GM18502 (cell line): ENCODE results near the gene CCDC88B.
"Not testable (repeated sequence)": the region's sequence is repeated elsewhere in the genome, so short reads cannot be mapped to it uniquely, and the experiment has no call there.

Experiments
- ATAC-seq: cut with Tn5 transposase; IDR thresholded peaks from one replicate; pipeline ENCODE4 v1.9.1; 2021; ENCODE audit warnings: mild to moderate bottlenecking; ENCODE audit not compliant: unreplicated experiment, poor library complexity

Gene CCDC88B

GRCh38 chr11:64321026-64321425, 19.0 kb upstream of the CCDC88B start:
- no peak for ATAC-seq

DNA sequence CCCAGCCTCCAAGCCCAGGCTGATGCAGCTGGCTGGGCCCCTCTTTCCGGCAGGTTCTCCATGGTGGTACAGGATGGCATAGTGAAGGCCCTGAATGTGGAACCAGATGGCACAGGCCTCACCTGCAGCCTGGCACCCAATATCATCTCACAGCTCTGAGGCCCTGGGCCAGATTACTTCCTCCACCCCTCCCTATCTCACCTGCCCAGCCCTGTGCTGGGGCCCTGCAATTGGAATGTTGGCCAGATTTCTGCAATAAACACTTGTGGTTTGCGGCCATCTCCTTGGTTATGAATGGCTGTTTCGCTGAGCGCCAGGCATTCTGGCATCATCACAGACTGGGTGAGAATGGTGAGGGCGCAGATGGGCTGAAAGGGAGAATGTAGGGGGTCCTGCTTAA, 18.5 kb upstream of the CCDC88B start:
- ATAC-seq, result no peak

DNA sequence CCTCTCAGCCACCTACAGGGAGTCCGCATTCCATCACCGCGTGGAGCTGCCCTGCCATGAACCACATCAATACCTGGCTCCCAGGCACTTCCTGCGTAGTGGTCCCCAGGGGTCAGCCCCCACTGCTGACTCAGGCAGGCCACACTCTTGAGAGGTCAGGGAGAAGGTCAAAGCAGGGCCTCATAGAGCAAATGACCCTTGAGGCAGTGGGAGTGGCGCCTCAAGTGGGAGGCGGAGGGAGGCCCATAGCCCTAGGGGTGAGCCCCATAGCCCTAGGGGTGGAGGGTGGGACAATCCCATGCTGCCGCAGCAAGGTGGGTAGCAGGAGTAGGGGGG, 17.1 kb upstream of the CCDC88B start:
- ATAC-seq, result no peak

DNA sequence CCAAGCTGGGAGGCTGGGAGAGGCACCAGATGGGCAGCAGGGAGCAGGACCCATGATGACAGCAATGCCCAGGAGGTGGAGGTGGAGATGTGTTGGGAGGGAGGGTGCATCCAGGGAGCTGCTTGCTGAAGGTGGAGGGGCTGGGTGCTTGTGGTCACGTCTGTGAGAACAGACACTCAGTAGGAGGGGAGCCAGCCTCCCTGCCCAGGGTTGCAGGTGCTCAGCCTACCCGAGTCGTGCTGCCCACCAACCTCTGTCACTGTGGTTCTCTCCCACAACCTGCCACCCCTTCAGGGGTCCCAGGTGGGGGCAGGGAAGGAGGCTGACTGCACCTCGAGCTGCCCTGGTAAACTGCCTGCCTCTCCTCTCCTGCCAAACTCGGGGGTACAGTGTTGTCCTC, 16.6 kb upstream of the CCDC88B start:
- no peak for ATAC-seq

GRCh38 chr11:64323984-64324383, 16.0 kb upstream of the CCDC88B start:
- not testable (repeated sequence) for ATAC-seq

DNA sequence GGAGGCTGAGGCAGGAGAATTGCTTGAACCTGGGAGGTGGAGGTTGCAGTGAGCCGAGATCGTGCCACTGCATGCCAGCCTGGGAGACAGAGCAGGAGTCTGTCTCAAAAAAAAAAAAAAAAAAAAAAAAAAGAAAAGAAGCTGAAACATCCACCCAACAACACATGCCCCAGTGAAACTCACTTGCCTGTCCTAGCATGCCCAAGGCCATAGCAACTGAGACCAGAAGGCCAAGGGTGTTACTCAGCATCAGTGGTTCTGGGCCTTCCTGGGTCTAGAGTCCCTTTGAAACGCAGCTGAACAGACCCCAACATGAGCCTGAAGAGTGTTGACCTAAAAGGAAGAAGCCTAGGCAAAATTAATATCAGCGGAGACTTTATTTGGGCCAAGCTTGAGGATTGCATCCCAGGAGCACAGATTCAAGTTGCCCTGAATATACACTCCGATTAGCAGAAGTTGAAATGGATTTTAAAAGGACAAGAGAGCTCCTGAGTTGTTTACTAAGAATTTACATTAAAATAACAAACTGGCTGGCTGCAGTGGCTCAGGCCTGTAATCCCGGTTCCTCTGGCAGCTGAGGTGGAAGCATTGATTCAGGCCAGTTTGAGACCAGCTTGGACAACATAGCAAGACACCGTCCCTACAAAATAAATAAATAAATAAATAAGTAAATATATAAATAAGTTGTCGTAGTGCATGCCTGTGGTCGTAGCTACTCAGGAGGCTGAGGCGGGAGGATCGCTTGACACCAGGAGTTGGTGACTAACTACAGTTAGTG, 15.1 kb upstream of the CCDC88B start:
- ATAC-seq, result no peak

DNA sequence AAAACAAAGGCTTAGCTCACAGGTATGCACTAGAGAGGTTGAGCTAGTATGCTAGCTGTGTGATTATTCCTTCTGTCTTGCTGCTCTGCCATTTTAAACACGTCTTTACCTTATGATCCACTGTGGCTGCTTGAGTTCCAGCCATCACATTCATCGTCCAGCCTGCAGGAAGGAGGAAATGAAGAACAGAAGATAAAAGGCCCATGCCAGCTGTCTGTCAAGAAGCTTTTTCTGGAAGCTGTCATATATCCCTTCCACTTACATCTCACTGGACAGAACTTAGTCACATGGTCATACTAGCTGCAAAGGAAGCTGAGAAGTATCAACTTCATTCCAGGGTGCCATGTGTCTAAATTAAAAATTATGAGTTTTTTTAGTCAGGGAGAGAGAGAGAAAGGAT, 12.6 kb upstream of the CCDC88B start:
- ATAC-seq, result no peak

DNA sequence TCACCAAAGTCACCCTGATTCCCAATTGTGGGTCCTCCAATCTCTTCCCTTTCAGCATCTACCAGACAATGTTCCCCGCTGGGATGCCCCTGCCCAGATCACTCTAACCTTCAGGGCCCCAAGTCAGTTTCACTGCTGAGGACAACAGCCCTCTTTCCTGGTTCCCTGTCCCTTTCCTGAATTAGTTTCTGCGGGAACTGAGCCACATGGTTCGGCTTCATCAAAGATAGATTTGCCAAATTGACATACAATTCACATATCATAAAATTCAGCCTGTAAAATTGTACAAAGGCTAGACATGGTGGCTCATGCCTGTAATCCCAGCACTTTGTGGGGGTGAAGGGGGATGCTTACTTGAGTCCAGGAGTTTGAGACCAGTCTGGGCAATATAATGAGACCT, 12.0 kb upstream of the CCDC88B start:
- no peak for ATAC-seq

GRCh38 chr11:64330888-64331287, 9.1 kb upstream of the CCDC88B start:
- no peak for ATAC-seq

- ATAC-seq, result peak; percentile 46
Observed at GRCh38 chr11:64331569-64332371, 8.2 kb upstream of the CCDC88B start.

DNA sequence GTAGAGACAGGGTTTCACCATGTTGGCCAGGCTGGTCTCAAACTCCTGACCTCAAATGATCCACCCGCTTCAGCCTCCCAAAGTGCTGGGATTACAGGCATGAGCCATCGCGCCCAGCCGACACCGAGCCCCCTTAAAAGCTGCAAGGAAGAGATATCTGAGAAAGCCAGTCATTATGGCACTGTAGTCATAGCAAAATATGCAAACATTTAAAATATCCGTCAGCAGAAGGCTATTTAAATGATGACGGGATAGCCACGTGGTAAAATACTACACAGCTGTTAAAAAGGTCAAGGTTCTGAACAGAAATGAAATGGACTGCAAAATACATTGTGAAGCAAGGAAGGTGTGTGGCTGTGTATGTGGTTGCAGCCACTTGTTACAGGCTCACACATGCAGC, 6.4 kb upstream of the CCDC88B start:
- ATAC-seq, result no peak

DNA sequence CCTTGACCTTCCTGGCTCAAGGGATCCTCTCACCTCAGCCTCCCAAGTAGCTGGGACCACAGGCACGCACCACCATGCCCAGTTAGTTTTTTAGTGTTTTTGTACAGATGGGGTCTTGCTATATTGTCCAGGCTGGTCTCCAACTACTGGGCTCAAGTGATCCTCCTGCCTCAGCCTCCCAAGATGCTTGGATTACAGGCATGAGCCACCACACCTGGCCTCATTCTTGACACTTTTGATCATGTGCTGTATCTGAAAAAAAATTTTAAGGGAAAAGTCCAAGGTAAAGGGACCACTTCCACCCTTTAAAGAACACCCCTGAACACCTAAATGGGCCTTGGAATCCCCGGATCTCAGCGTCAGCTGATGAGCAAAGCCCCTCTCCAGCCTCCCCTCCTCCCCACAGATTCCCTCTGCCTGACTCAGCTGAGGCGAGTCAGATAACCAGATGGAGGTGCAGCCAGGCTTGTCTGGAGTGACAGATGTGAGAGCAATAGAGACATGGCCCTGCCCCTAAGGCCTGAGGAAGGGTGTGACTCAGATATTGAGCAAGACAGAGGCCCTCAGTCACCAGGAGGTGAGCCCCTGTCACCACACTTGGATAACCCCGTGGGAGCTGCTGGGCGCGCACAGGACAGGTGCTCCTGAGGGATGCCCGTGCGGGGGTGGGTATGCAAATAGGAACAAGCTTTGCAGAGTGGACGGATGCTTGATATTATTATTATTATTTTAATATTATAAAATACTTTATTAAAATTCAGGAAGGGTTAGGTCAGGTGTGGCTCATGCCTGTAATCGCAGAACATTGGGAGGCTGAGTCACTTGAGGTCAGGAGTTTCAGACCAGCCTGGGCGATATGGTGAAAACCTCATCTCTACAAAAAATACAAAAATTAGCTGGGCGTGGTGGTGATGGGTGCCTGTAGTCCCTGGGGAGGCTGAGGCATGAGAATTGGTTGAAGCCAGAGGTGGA, 5.0 kb upstream of the CCDC88B start:
- peak; percentile 78 for ATAC-seq

DNA sequence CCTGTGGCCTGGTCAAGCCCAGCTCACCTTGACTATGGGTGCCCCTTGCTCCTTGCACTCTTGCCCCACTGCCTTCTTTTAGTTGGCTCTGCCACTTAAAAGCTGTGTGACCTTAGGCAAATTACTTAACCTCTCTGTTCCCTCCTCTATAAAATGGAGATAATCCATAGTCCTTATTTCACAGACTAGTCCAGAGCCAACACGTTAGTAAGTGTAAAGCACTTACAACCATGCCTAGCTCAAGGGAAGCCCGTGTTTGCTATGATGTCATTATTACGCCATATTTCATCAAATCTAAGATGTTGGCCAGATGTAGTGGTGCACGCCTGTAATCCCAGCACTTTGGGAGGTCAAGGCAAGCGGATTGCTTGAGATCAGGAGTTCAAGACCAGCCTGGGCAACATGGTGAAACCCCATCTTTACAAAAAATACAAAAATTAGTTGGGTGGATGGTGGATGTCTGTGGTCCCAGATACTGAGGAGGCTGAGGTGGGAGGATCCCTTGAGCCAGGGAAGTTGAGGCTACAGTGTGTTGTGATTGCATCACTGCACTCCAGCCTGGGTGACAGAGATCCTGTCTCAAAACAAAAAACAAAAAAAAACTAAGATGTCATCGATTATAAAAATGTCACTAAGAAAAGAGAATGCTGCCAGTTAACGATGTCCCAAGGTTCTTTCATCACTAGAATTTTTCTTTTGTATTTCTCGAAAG, 2.3 kb upstream of the CCDC88B start:
- ATAC-seq, result no peak

- no peak for ATAC-seq
Observed at GRCh38 chr11:64338716-64339115, 1.3 kb upstream of the CCDC88B start.

DNA sequence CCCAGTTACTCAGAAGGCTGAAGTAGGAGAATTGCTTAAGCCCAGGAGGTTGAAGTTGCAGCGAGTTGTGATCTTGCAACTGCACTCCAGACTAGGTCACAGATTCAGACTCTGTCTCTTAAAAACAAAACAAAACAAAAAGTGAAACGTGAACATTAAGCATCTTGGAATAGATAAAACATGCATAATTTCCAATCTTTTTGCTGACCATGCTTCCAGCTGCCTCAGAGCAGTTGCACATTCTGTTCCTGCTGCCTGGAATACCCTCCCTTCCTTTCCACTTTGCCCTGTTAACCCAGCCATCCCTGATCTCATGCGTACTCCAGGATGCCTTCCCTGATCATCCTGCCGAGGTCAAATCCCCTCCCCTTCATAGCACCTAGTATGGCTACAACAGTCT, 718 bp upstream of the CCDC88B start:
- ATAC-seq, result no peak

- ATAC-seq, result no peak
Observed at GRCh38 chr11:64340671-64341335, 799 bp downstream of the CCDC88B start.

DNA sequence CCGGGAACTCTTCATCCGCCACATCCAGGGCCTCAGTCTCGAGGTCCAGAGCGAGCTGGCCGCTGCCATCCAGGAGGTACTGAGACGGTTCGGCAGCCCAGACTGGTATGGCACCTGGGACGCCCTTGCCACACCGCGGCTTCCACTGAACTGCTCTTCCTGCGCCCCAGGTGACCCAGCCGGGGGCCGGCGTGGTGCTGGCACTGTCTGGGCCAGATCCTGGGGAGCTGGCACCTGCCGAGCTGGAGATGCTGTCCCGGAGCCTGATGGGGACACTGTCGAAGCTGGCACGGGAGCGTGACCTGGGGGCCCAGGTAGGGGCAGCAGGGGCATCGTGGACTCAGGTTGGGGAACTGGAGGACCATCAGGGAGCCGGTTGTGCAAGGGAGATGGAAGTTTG, 1.4 kb downstream of the CCDC88B start:
- no peak for ATAC-seq

DNA sequence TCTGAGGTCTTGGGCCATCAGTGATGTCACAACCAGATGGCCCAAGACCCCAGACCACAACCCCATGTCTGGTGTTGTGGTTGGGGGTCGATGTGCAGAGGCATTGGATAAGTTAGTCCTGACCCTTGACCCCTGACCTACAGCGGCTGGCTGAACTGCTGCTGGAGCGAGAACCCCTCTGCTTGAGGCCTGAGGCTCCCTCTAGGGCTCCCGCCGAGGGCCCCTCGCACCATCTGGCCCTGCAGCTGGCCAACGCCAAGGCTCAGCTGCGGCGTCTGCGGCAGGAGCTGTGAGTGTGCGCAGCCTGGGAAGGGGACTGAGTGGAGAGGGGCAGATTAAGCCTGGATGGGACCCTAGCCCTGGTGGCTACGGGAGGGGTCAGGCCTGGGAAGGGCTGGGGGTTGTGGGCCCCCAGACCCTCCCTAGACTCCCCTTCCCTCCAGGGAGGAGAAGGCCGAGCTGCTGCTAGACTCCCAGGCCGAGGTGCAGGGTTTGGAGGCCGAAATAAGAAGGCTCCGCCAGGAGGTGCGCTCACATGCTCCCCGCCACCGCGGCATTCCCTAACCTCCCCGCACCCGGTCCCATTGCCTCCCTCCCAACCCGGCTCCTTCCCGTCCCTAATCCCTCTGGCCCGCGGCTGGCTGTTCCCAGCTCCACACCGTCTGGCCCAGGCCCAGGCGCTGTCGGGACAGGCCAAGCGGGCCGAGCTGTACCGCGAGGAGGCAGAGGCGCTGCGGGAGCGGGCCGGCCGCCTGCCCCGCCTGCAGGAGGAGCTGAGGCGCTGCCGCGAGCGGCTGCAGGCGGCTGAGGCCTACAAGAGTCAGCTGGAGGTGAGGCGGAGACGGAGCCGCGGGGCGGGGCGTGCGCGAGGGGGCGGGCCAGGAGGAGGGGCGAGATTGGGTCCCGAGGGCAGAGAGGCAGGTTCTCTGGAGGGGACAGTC, 2.1 kb downstream of the CCDC88B start:
- ATAC-seq, result peak; percentile 58
